Measurements from ENCODE around the gene SORL1-AS1.

SORL1-AS1 gene

DNA sequence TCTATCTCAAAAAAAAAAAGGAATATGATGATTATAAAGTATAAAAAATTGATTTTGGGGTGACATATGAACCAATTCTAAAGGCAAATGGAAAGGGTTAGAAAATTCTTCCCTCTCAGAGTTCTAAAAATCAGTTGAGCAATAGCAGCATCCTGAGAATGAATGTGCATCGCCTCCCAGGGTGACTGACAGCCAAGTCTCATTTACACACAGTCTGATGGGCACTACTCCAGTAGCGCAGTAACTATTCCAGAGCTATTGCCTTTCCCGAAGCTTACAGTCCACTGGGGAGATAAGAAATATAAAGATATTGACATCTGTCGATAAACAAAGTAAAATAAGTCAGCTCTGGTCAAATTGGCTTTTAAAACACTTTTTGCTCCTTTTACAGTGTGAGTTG lies 32.9 kb downstream of the SORL1-AS1 start:
- H3K4me1 ChIP-seq (ENCODE audit: control insufficient read depth, extremely low read depth, insufficient read depth, low read length): no peaks in the 10 kb centered on the region
- H4K20me1 ChIP-seq (replicated peaks; ENCODE audit: control insufficient read depth, extremely low read depth, insufficient read depth, low read length): no peaks in the 10 kb centered on the region
- H3K9me1 ChIP-seq (replicated peaks; ENCODE audit: control insufficient read depth, extremely low read depth, insufficient read depth, low read length): no peaks in the 10 kb centered on the region
- no peaks in the 10 kb centered on the region for H3K79me2 ChIP-seq (ENCODE audit: control insufficient read depth, insufficient read depth, low read length)
- H3K27me3 ChIP-seq (ENCODE audit: control insufficient read depth in 2 of 2, insufficient read depth in 2 of 2, low read length in 2 of 2): no peaks in the 10 kb centered on the region
- CTCF ChIA-PET: no interaction called here
- TF ChIP-seq GATA2 (IDR thresholded peaks at IDR 0.05; ENCODE audit: insufficient read depth, insufficient read length, low read depth, low read length) (no peak), JUN (IDR thresholded peaks at IDR 0.05; ENCODE audit: borderline replicate concordance, insufficient read depth, insufficient read length, low read depth) (no peak), EZH2 (IDR thresholded peaks at IDR 0.05; ENCODE audit: borderline replicate concordance, low read depth, low read length, severe bottlenecking) (no peak), MYC (IDR thresholded peaks at IDR 0.05; ENCODE audit: low read depth, low read length) (no peak), POLR2A (IDR thresholded peaks at IDR 0.05; ENCODE audit: low read depth, low read length) (no peak), POLR2AphosphoS5 (IDR thresholded peaks at IDR 0.05; ENCODE audit: insufficient read depth, low read depth, low read length) (no peak), FOS (IDR thresholded peaks at IDR 0.05; ENCODE audit: borderline replicate concordance, insufficient read depth, low read length) (no peak)
- TF ChIP-seq, protein P1, sequence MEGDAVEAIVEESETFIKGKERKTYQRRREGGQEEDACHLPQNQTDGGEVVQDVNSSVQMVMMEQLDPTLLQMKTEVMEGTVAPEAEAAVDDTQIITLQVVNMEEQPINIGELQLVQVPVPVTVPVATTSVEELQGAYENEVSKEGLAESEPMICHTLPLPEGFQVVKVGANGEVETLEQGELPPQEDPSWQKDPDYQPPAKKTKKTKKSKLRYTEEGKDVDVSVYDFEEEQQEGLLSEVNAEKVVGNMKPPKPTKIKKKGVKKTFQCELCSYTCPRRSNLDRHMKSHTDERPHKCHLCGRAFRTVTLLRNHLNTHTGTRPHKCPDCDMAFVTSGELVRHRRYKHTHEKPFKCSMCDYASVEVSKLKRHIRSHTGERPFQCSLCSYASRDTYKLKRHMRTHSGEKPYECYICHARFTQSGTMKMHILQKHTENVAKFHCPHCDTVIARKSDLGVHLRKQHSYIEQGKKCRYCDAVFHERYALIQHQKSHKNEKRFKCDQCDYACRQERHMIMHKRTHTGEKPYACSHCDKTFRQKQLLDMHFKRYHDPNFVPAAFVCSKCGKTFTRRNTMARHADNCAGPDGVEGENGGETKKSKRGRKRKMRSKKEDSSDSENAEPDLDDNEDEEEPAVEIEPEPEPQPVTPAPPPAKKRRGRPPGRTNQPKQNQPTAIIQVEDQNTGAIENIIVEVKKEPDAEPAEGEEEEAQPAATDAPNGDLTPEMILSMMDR (IDR thresholded peaks at IDR 0.05; ENCODE audit: extremely low read depth in 1 of 2, insufficient read depth in 1 of 2, low read depth in 1 of 2, low read length in 2 of 2): no peak
- TF ChIP-seq, protein P2, sequence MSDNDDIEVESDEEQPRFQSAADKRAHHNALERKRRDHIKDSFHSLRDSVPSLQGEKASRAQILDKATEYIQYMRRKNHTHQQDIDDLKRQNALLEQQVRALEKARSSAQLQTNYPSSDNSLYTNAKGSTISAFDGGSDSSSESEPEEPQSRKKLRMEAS (IDR thresholded peaks at IDR 0.05; ENCODE audit: insufficient read depth, insufficient read length): no peak
- H3K36me3 ChIP-seq (ENCODE audit: control insufficient read depth in 2 of 2, extremely low read depth in 1 of 2, insufficient read depth in 2 of 2, low read length in 2 of 2): no peaks in the 10 kb centered on the region
- no peak overlapping the region for H3K4me2 ChIP-seq (ENCODE audit: insufficient read depth, low read length)
- no peak overlapping the region for H3K27ac ChIP-seq (ENCODE audit: insufficient read depth, low read depth, low read length)
- DNase-seq (ENCODE audit: low read depth, low spot score) (no peak), FAIRE-seq (no peak)
- H3K4me3 ChIP-seq (replicated peaks in 1 of 3; ENCODE audit: insufficient read depth in 1 of 3, low read depth in 1 of 3, low read length in 3 of 3): no peak overlapping the region
- no TSS peak for BruUV-seq (replicated peaks)
- dilution Hi-C loops (cut with MboI; ENCODE audit: extremely low pct_ligation_motif_present, low sequenced_read_pairs): no loop called here
- H3K9ac ChIP-seq (replicated peaks; ENCODE audit: extremely low read depth, insufficient read depth, low read length): no peak overlapping the region
- POLR2A ChIA-PET: no interaction called here
- H2AFZ ChIP-seq (ENCODE audit: low read depth, low read length): no peak overlapping the region
- intact Hi-C loops (cut with micrococcal nuclease): no loop called here
- H3K9me3 ChIP-seq (replicated peaks; ENCODE audit: control insufficient read depth, insufficient read depth, low read length): no peaks in the 10 kb centered on the region
